ENCODE measurements around the gene KLK7.

Gene KLK7

GRCh38 chr19:50928831-50929230 lies 54.9 kb downstream of the KLK7 start:
- DNase-seq = no peak

All from NCI-H2029 (cell line).